ENCODE results near the gene FCAMR.

GRCh38 chr1:206918076-206918475 lies 52.2 kb downstream of the FCAMR start:
- TF ChIP-seq GABPB1 (CRISPR knock-in tag; IDR thresholded peaks at IDR 0.05), result no peak
- TF ChIP-seq RELA (CRISPR knock-in tag; IDR thresholded peaks at IDR 0.05; ENCODE audit: borderline replicate concordance), result no peak
- no peak for TF ChIP-seq CTCF (IDR thresholded peaks at IDR 0.05)
- TF ChIP-seq MAX (CRISPR knock-in tag; IDR thresholded peaks at IDR 0.05), result no peak
- TF ChIP-seq GTF2I (CRISPR knock-in tag; conservative IDR thresholded peaks at IDR 0.05), result no peak
- TF ChIP-seq ZNF512 (CRISPR knock-in tag; IDR thresholded peaks at IDR 0.05; ENCODE audit: borderline replicate concordance), result no peak
- TF ChIP-seq NR2C2 (CRISPR knock-in tag; IDR thresholded peaks at IDR 0.05), result no peak
- no peak for TF ChIP-seq JUN (CRISPR knock-in tag; IDR thresholded peaks at IDR 0.05)
- no peak for TF ChIP-seq FOXJ3 (CRISPR knock-in tag; IDR thresholded peaks at IDR 0.05; ENCODE audit: borderline replicate concordance)
- no peak for TF ChIP-seq USF1 (CRISPR knock-in tag; IDR thresholded peaks at IDR 0.05)

Measured in WTC11 (cell line).